Measurements from ENCODE around the gene SLC16A6. TPM values are rescaled to one million over a fixed set of nuclear protein-coding genes. Genes with fewer than 3 reads are reported as not detected.
"Not testable (repeated sequence)": the region's sequence is repeated elsewhere in the genome, so short reads cannot be mapped to it uniquely, and the experiment has no call there.

The SLC16A6 gene
- total RNA-seq, result 1 to 10 TPM in 2 of 4 donors, not detected in 2; 1.1 to 1.7 TPM

- Histone ChIP-seq H3K27ac (peak within 1 kb of the TSS; percentile 88 to 99 (median 90)), H3K27me3 (peaks cover 0 to 26% of the 10 kb centered on the region in 2 donors), H3K4me1 (peaks cover 0 to 29% (median 16%) of the 10 kb centered on the region in 4 donors), H3K36me3 (no peaks in the 10 kb centered on the region), H3K9me3 (no peaks in the 10 kb centered on the region), H3K4me3 (peak within 1 kb of the TSS; percentile 65 to 90 (median 74))
- DNase-seq, result peak; percentile 66 to 87 (median 81)
- TF ChIP-seq POLR2A (IDR thresholded peaks at IDR 0.05) (no peak), CTCF (IDR thresholded peaks at IDR 0.05) (no peak)
These were observed at the start of gene SLC16A6, which contains the start of gene ARSG for GRCh38 chr17:68290955-68291835. Gene SLC16A6 (minus strand): TSS chr17:68291127. CDS start chr17:68278320, 12,807 bp downstream. Gene ARSG (plus strand): TSS chr17:68291495. CDS start chr17:68307494, 15,999 bp downstream.

GRCh38 chr17:68334393-68334792 lies 43.5 kb upstream of the SLC16A6 start:
- Histone ChIP-seq H3K4me1 (no peaks in the 10 kb centered on the region), H3K36me3 (no peaks in the 10 kb centered on the region), H3K27me3 (no peaks in the 10 kb centered on the region), H3K9me3 (peaks cover 0 to 16% (median 4%) of the 10 kb centered on the region in 4 donors), H3K27ac (no peak overlapping the region), H3K4me3 (no peak overlapping the region)
- no peak for DNase-seq
- TF ChIP-seq CTCF (IDR thresholded peaks at IDR 0.05), result no peak

GRCh38 chr17:68331932-68332331 lies 41.0 kb upstream of the SLC16A6 start:
- H3K4me3 ChIP-seq, DNase-seq, H3K36me3 ChIP-seq, H3K4me1 ChIP-seq, H3K27ac ChIP-seq, H3K27me3 ChIP-seq: not testable (repeated sequence)
- peaks cover 0 to 16% (median 4%) of the 10 kb centered on the region in 4 donors for H3K9me3 ChIP-seq

- no peaks in the 10 kb centered on the region for H3K36me3 ChIP-seq
- TF ChIP-seq POLR2A (IDR thresholded peaks at IDR 0.05) (no peak), CTCF (IDR thresholded peaks at IDR 0.05) (no peak)
- no peaks in the 10 kb centered on the region for H3K4me1 ChIP-seq
- no peak overlapping the region for H3K4me3 ChIP-seq
- H3K27me3 ChIP-seq, result no peaks in the 10 kb centered on the region
- no peak for DNase-seq
- no peak overlapping the region for H3K27ac ChIP-seq
- H3K9me3 ChIP-seq, result peaks cover 0 to 16% (median 4%) of the 10 kb centered on the region in 4 donors
These were observed 38.4 kb upstream of the SLC16A6 start for GRCh38 chr17:68329331-68329730.

GRCh38 chr17:68328676-68329075 lies 37.7 kb upstream of the SLC16A6 start:
- H3K9me3 ChIP-seq, result peaks cover 0 to 16% (median 4%) of the 10 kb centered on the region in 4 donors

More at GRCh38 chr17:68328676-68329075, 37.7 kb upstream of the SLC16A6 start:
- Histone ChIP-seq H3K27me3 (no peaks in the 10 kb centered on the region), H3K36me3 (no peaks in the 10 kb centered on the region), H3K4me3 (no peak overlapping the region), H3K27ac (no peak overlapping the region), H3K4me1 (no peaks in the 10 kb centered on the region)
- DNase-seq, result no peak
- no peak for TF ChIP-seq CTCF (IDR thresholded peaks at IDR 0.05)
- no peak for TF ChIP-seq POLR2A (IDR thresholded peaks at IDR 0.05)
